K562 (cell line): ENCODE data around the gene OSGEP. TPM values are rescaled to one million over a fixed set of nuclear protein-coding genes. Genes with fewer than 3 reads are reported as not detected.

Experiments
- C11orf30 ChIP-seq: fragments of 450-650 bp; IDR thresholded peaks from 2 replicates; pipeline ENCODE4 v1.6.1; 2016; ENCODE audit warnings: low read depth, mild to moderate bottlenecking
- CCNT2 ChIP-seq: IDR thresholded peaks from 2 replicates; pipeline ENCODE4 v1.6.1; 2011; ENCODE audit warnings: borderline replicate concordance, low read depth, mild to moderate bottlenecking, moderate library complexity, mixed read lengths, low read length; ENCODE audit not compliant: insufficient read length; ENCODE audit errors: extremely low read depth
- CTBP1 ChIP-seq: fragments of 450-650 bp; IDR thresholded peaks from 2 replicates; pipeline ENCODE4 v1.6.1; 2016; ENCODE audit warnings: borderline replicate concordance
- ESRRB ChIP-seq: fragments of 250-450 bp; sonication (Bioruptor Pico); IDR thresholded peaks from 2 replicates; pipeline ENCODE4 v1.5.0; 2020; ENCODE audit warnings: mild to moderate bottlenecking, moderate library complexity, borderline replicate concordance
- HMBOX1 ChIP-seq: sonication (generic); IDR thresholded peaks from 2 replicates; pipeline ENCODE4 v1.6.1; 2016
- L3MBTL2 ChIP-seq: fragments of 450-650 bp; IDR thresholded peaks from 2 replicates; pipeline ENCODE4 v1.6.1; 2016; ENCODE audit warnings: mild to moderate bottlenecking, moderate library complexity
- NFE2 ChIP-seq: IDR thresholded peaks from 2 replicates; pipeline ENCODE4 v1.6.1; 2014; ENCODE audit warnings: antibody characterized with exemption, low read depth
- RCOR1 ChIP-seq, 2 experiments: IDR thresholded peaks; 2 replicates each; pipeline ENCODE4 v1.6.1; 2012; ENCODE audit warnings: low read depth in 2 of 2, low read length in 2 of 2, borderline replicate concordance in 1 of 2, improper control_type of control experiment in 1 of 2
- SMARCA4 ChIP-seq: fragments of 450-650 bp; IDR thresholded peaks from 2 replicates; pipeline ENCODE4 v1.6.1; 2016
- ZBTB43 ChIP-seq: sonication (generic); formaldehyde crosslinking; IDR thresholded peaks from 2 replicates; pipeline ENCODE4 v1.8.0; 2023; ENCODE audit warnings: mild to moderate bottlenecking, missing genetic modification reagents
- ZBTB9 ChIP-seq: fragments of 450-650 bp; formaldehyde crosslinking; IDR thresholded peaks from 2 replicates; pipeline ENCODE4 v1.4.0; 2020; ENCODE audit warnings: mild to moderate bottlenecking, moderate library complexity
- ZNF12 ChIP-seq: sonication (generic); formaldehyde crosslinking; IDR thresholded peaks from 2 replicates; pipeline ENCODE4 v1.4.0; 2020; ENCODE audit warnings: mild to moderate bottlenecking, missing genetic modification reagents
- ZNF551 ChIP-seq: fragments of 250-450 bp; sonication (Bioruptor Pico); IDR thresholded peaks from 2 replicates; pipeline ENCODE4 v1.5.0; 2021; ENCODE audit warnings: mild to moderate bottlenecking, moderate library complexity
- ZNF592 ChIP-seq: fragments of 450-650 bp; IDR thresholded peaks from 2 replicates; pipeline ENCODE4 v1.6.1; 2017; ENCODE audit warnings: antibody characterized with exemption, mild to moderate bottlenecking
- ZNF609 ChIP-seq: sonication (generic); formaldehyde crosslinking; IDR thresholded peaks from 2 replicates; pipeline ENCODE4 v1.8.1; 2023; ENCODE audit warnings: missing genetic modification reagents, mild to moderate bottlenecking, borderline replicate concordance
- polyA plus RNA-seq, 8 experiments: library from polyadenylated mRNA; depleted of rRNA in 4 of 8; stranded (reverse) in 5 of 8; unstranded in 3 of 8; fragments of >200 nt; fragmentation: Nextera tagmentation in 2 of 8; fragmentation: Illumina TruSeq in 1 of 8; extraction: Ambion mirVana in 2 of 8; extraction: Trizol in 1 of 8; gene quantifications; 2 replicates each; pipeline versions ENCODE4 v1.2.1 to v1.2.3, GENCODE V29; 2011 to 2014; ENCODE audit warnings: inconsistent platforms in 1 of 8, missing spikeins in 1 of 8
- total RNA-seq, 7 experiments: library from RNA; depleted of rRNA in 6 of 7; stranded (reverse); fragments of >200 nt in 6 of 7; fragmentation: Illumina TruSeq in 2 of 7; extraction: Trizol in 2 of 7; gene quantifications; 2 replicates each; pipeline versions ENCODE4 v1.2.1 to v1.2.3, GENCODE V29; 2011 to 2021; ENCODE audit warnings: low replicate concordance in 1 of 7

The OSGEP gene
- total and polyA plus RNA-seq, 9 of the 15 experiments (the other 6 are each of a cell fraction or from before 2014, with no cell fraction given), result 32.1 to 59.2 (median 44.1) TPM

GRCh38 chr14:20482382-20482781 lies 27.8 kb upstream of the OSGEP start (continued):
- TF ChIP-seq ZNF12 (CRISPR knock-in tag) (no peak), ZNF551 (no peak), NFE2 (peak; percentile 65), ZBTB43 (CRISPR knock-in tag) (no peak), CTBP1 (peak; percentile 71), C11orf30 (peak; percentile 22; the same call in 1 of the 2 replicates), RCOR1 (IDR thresholded peaks at IDR 0.05; ENCODE audit: borderline replicate concordance in 1 of 2, low read depth in 2 of 2, low read length in 2 of 2) (peak in 1 of 2 experiments; percentile 54; a peak in 1 of 4 replicates), CCNT2 (no peak), L3MBTL2 (no peak), ZBTB9 (CRISPR knock-in tag) (no peak), SMARCA4 (peak; percentile 92), ZNF592 (0 out of 2 replicates have a peak, but pooled peaks have one; percentile 25), HMBOX1 (peak; percentile 14; the same call in 1 of the 2 replicates), ZNF609 (CRISPR knock-in tag) (no peak), ESRRB (CRISPR knock-in tag) (no peak)
